ENCODE results near the gene TGFBR2. TPM values are rescaled to one million over a fixed set of nuclear protein-coding genes. Genes with fewer than 3 reads are reported as not detected.

TGFBR2 gene
- total RNA-seq, 1 donor from 2014 or later: 25.7 TPM

DNA sequence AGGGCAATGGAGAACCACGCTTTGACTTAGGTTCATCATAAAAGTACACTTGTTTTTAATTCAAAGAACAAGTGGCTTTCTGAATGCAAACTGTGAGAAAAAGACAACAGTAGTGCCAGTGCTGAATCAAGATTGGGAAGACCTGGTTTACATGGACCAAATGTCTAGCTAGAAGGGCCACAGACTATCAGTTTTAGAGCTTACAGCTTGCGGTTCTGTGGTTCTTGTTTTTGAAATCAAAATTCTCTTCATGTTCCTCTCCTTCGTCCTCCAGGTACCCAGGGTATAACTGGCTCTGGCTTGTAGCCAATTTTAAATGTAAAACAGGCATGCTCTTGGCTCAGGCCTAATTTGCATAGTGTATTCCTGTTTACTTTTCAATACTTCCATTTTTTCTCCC lies 124.6 kb downstream of the TGFBR2 start:
- no peaks in the 10 kb centered on the region for H3K27me3 Mint-ChIP-seq (ENCODE audit: low read depth)
- no peak for DNase-seq (ENCODE audit: low spot score)
- H3K9me3 Mint-ChIP-seq (ENCODE audit: low read depth): no peaks in the 10 kb centered on the region
- no peak overlapping the region for H3K4me3 Mint-ChIP-seq (ENCODE audit: unreplicated experiment)
- H3K4me1 Mint-ChIP-seq (ENCODE audit: low read depth): peaks cover 6% of the 10 kb centered on the region
- no peaks in the 10 kb centered on the region for H3K36me3 Mint-ChIP-seq (ENCODE audit: low read depth)
- TF ChIP-seq, protein P1, sequence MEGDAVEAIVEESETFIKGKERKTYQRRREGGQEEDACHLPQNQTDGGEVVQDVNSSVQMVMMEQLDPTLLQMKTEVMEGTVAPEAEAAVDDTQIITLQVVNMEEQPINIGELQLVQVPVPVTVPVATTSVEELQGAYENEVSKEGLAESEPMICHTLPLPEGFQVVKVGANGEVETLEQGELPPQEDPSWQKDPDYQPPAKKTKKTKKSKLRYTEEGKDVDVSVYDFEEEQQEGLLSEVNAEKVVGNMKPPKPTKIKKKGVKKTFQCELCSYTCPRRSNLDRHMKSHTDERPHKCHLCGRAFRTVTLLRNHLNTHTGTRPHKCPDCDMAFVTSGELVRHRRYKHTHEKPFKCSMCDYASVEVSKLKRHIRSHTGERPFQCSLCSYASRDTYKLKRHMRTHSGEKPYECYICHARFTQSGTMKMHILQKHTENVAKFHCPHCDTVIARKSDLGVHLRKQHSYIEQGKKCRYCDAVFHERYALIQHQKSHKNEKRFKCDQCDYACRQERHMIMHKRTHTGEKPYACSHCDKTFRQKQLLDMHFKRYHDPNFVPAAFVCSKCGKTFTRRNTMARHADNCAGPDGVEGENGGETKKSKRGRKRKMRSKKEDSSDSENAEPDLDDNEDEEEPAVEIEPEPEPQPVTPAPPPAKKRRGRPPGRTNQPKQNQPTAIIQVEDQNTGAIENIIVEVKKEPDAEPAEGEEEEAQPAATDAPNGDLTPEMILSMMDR (IDR thresholded peaks at IDR 0.05): no peak
- H3K27ac Mint-ChIP-seq (ENCODE audit: unreplicated experiment): no peak overlapping the region

DNA sequence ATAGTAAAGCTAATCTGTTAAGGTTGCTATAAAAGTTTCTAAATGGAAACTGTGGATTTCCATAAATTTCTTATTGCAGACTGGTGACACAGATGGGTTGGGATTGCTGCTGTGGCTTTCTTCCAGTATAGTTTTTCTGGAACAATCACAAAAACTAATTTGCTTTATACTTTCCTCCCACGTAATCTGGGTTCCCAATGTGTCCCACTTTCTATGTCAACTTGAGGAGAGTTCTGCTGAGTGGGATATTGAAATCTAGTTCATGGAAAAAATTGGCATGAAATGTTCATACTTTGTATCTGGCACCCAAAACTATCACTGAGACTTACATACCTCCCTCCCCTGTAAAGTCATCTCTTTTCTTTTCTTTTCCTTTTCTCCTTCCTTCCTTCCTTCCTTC lies 126.8 kb downstream of the TGFBR2 start:
- no peak for DNase-seq (ENCODE audit: low spot score)
- no peak overlapping the region for H3K4me3 Mint-ChIP-seq (ENCODE audit: unreplicated experiment)
- H3K27me3 Mint-ChIP-seq (ENCODE audit: low read depth): no peaks in the 10 kb centered on the region
- no peak overlapping the region for H3K27ac Mint-ChIP-seq (ENCODE audit: unreplicated experiment)
- H3K4me1 Mint-ChIP-seq (ENCODE audit: low read depth): peaks cover 6% of the 10 kb centered on the region
- H3K9me3 Mint-ChIP-seq (ENCODE audit: low read depth): no peaks in the 10 kb centered on the region
- no peaks in the 10 kb centered on the region for H3K36me3 Mint-ChIP-seq (ENCODE audit: low read depth)
- TF ChIP-seq, protein P1 (IDR thresholded peaks at IDR 0.05): no peak

DNA sequence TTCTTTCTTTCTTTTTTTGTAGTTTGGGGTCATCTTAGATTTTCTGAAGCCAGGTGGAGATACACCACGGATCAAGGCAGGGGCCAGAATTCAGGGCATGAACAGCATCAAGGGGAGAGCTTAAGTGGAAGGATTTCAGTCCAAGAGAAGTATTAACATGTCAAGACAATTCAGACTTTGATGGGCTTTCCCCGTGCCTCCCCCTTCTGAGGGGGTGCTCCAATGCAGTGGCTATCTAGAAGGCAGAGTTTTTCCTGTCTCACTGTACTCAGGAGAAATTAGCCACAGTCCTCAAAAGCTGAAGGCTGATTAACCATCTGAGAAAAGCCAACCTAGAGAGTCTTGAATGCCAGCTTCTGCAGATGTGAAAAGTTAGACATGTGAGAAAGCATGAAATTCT lies 127.3 kb downstream of the TGFBR2 start:
- TF ChIP-seq, protein P1 (IDR thresholded peaks at IDR 0.05): no peak
- H3K4me3 Mint-ChIP-seq (ENCODE audit: unreplicated experiment): no peak overlapping the region

DNA sequence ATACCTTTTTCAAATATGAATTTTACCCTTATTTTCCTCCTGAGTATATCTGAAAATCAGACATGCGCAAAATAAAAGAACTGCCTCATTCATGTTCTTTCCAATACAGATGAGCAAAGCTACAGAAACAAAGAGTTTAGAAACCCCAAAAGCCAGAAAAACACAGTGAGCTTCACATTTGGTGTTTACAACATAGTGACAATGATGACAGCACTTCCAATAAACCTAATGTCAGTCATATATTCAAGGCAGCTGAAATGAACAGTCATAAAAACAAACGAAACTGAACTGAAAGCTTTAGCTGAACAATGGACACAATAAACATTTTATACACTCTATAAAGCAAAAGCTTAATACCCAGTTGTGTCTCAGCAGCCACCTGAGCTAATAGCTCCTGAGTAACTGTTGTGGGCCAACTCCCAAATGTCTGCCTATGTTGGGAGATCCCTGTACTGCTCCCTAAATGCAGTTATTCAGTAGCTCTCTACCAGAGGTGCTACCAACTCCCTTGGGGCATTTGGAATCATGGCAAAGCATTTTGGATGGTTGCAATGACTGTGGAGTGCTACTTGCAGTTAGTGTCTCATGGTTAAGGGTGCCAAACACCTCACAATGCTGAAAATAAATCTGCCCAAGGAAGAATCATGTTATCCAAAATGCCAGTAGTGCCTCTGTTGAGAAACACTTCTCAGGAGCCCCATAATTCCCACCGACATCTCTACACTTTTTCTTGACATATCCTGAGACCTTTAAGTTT lies 131.5 kb downstream of the TGFBR2 start:
- Mint-ChIP-seq H3K27me3 (ENCODE audit: low read depth) (no peaks in the 10 kb centered on the region), H3K9me3 (ENCODE audit: low read depth) (no peaks in the 10 kb centered on the region), H3K36me3 (ENCODE audit: low read depth) (no peaks in the 10 kb centered on the region), H3K4me3 (ENCODE audit: unreplicated experiment) (no peak overlapping the region), H3K27ac (ENCODE audit: unreplicated experiment) (no peak overlapping the region), H3K4me1 (ENCODE audit: low read depth) (no peaks in the 10 kb centered on the region)
- DNase-seq (ENCODE audit: low spot score): no peak
- TF ChIP-seq, protein P1 (IDR thresholded peaks at IDR 0.05): no peak

More for the DNA sequence above, 127.3 kb downstream of the TGFBR2 start:
- Mint-ChIP-seq H3K9me3 (ENCODE audit: low read depth) (no peaks in the 10 kb centered on the region), H3K27ac (ENCODE audit: unreplicated experiment) (no peak overlapping the region), H3K36me3 (ENCODE audit: low read depth) (no peaks in the 10 kb centered on the region), H3K27me3 (ENCODE audit: low read depth) (no peaks in the 10 kb centered on the region), H3K4me1 (ENCODE audit: low read depth) (peaks cover 6% of the 10 kb centered on the region)
- no peak for DNase-seq (ENCODE audit: low spot score)

DNA sequence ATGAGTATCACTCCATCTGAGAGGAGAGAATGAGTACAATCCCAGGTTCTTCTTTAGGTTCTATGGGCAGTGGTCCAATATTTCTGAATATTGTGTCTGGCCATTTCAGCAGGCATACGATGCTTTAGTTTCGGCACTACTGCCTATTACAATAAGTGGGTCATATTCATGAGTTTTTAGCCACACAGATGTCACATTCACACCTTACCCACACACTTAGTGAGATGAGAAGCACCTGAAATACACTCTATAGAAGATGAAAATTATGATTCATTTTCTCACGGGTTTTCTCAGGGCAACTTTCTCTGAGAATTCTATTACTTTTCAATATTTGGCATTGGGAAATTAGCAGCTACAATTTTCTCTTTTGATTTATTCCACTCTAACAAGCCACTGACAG lies 132.2 kb downstream of the TGFBR2 start:
- H3K4me1 Mint-ChIP-seq (ENCODE audit: low read depth): no peaks in the 10 kb centered on the region
- no peaks in the 10 kb centered on the region for H3K27me3 Mint-ChIP-seq (ENCODE audit: low read depth)

More for the DNA sequence above, 132.2 kb downstream of the TGFBR2 start:
- no peak for DNase-seq (ENCODE audit: low spot score)
- H3K36me3 Mint-ChIP-seq (ENCODE audit: low read depth): no peaks in the 10 kb centered on the region
- no peak overlapping the region for H3K4me3 Mint-ChIP-seq (ENCODE audit: unreplicated experiment)
- TF ChIP-seq, protein P1 (IDR thresholded peaks at IDR 0.05): no peak
- no peak overlapping the region for H3K27ac Mint-ChIP-seq (ENCODE audit: unreplicated experiment)
- H3K9me3 Mint-ChIP-seq (ENCODE audit: low read depth): no peaks in the 10 kb centered on the region

All from chondrocyte (in vitro differentiated cells).